Activated CD4-positive, alpha-beta T cell treated with anti-CD3 and anti-CD28 coated beads, Interleukin-2, amount 50 U/mL, for 24 hours (primary cell): ENCODE measurements around the gene GUCA2A.

Experiments used
- DNase-seq, 2 donors: peaks; one replicate each; pipeline ENCODE4 v3.0.0-alpha.2; 2020; ENCODE audit warnings: low read depth in 1 of 2, low spot score in 1 of 2

Gene GUCA2A

DNA sequence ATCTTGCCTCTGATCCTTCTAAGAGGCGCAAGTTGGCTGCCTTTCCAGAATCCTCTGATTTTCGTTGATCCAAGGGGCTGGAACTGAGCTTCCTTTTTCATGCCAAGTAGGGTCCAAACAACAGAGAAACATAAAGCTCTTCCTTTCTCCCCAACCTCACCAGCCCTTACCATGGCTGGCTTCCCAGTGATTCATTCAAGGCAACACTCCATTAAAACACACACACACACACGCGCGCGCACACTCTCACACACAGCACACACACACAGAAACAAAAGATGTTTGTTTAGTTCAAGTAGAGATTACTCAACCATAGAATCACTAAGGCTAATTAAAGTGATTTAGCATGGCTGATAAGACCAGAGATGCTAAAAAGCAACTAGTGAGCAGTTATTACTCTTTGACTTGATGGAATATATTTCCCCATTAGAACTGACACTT lies 13.0 kb upstream of the GUCA2A start:
- no peak for DNase-seq

DNA sequence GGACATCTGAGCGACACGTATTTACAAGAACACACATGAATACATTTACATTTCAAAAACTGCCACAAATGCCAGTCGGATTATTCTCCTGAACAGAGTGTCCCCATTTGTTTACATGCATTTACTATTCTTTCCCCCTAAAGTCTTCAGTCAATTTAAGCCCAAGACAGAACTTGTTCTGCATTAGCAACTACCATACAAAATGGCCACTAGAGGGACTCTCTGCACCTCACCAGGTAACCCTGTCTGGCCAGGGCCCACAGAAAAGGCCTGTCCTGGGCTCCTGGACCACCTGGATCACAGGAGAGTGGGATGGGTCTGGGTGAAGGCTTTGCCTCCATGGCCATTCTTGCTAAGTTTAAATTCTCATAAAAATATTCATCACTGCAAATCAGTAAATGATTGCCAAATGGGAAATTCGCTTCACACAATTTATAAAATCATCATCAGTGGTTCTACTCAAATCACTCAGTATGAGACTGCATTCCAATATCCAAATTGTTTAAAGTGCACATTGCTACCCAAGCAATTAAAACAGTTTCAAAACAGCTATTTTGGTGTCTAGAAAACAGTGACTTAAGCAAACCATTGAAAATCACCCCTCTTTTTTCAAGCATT lies 12.5 kb upstream of the GUCA2A start:
- DNase-seq, result peak in 1 of 2 donors; percentile 8

DNA sequence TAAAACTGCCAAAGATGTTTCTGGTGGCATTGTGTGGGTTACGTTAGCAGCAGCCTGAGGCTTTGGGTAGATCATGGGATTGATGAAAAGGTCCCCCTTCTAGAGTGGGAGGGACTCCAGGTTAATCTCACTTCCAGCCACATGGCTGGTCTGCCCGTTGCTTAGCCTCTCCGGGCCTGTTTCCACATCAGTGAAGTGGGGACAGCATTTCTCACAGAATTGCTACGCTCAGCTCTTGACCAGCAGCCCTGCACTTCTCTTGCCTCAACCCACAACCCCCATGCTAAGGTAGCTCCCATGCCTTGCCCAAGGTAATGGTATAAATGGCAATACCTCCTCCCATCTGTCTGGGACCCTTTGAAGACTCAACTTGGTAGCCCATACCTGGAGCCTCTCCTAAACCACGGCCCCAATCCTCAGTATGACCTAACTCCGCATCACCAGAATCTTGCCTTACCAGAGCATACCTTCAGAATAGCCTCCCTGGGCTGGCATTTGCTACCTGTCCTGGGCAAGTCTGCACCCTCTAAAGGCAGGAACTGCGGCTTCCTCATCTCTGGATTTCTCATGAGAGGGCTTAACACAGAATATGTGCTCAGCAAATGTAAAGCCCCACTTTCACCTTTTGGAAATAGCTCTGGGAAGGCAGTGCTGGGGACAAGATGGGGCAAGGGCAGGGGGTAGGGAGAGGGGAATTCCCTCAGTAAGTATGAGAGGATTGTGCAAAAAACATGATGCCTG lies 10.9 kb upstream of the GUCA2A start:
- DNase-seq, result no peak

DNA sequence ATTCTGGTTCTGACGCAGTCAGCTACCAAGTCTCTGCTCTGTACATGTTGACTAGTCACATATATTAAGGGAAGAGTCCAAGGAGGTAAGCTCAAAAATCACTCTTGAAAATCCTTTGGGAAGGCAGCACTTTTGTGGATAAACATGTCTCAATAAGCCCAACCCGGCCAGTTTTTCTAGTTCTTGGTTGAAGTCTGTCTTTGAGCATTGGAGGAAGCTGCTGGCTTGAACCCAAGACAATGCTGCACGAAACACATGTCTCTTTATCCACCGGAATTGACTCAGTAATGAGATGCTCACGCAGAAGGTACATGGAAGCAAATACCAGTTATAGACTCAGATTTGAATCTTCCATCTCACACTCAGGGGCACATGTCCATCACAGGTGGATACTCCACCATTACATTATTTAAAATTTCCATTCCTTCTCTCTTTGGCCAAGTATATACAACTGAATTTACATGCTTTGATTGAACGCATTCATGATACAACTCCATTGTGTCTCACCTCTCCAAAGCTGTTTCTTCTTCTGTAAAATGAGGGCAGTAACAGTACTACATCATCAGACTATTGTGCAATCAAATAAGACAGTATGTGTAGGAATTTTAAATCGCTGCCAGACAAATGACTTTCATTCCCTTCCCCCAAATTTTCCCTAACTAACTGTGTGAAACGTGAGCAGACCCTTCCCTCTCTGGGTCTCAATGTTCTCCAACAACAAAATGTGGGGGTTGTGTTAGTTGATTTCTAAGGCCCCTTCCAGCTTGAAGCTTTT lies 9.6 kb upstream of the GUCA2A start:
- DNase-seq, result no peak

DNA sequence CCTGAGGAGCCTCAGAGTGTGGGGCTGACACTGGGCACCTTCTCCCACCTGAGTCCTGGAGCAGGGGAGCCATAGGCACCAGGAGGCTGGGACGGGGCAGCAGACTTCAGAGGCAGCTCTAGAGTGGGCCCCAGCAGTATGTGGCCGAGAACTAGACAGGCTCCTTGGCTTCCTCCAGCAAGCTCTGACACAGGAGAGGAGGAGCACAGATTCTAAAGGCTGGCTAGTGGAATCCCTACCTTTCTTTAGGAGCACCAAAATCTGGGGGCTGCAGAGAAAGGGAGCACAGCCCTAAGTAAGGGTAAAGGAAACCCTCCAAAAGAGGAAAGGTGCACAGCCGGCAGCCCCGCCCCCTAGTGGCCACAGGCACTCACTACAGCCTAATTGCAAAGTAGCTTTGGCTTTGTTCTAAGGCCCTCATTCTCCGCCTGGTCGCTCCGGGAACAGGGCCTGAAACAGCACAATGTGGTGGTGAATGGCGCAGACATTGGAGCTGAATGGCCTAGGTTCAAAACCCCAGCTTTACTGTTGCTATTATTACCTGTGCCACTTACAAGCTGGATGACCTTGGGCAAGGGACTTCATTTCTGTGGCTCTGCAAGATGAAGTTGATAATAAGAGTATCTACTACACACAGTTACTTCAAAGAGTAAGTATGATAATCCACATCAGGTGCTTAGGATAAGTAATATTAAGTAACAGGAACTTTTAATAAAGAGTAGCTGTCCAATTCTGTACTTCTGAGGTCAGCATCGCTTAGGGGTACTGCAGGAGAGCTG lies 8.8 kb upstream of the GUCA2A start:
- DNase-seq, result peak; percentile 50 to 57

DNA sequence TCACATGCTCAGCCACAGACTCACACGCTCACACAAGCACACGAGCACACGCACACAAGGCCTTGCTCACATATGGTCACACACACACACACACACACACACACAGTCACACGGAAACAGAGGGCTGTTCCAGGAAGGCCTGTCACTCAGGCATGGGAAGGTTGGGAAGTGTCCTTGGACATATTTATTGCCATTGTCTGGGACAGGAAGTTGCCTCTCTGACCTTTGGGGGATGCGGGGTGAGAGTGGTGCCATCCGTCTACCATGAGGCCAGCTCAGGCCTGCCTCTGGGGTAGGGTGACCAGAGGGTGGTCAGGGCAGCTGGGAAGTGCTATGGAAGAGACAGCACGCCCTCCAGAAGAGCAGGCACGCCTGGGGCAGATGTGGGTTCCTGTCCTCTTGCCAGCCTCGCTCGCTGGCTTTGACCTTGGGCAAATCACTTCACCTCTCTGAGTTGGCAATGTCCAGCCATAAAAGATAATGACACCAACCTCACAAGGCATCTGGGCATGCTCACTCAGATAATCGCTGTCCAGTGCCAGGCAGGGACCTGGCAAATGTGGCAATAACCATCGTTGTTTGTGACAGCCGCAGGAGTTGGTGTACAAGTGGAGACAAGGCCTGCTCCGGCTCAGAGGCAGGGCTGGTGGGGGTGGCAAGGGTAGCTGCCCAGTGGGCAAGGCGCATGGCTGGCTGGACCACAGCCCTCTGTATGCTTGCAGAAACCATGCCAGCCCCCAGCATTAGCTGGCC lies 8.0 kb upstream of the GUCA2A start:
- no peak for DNase-seq

DNA sequence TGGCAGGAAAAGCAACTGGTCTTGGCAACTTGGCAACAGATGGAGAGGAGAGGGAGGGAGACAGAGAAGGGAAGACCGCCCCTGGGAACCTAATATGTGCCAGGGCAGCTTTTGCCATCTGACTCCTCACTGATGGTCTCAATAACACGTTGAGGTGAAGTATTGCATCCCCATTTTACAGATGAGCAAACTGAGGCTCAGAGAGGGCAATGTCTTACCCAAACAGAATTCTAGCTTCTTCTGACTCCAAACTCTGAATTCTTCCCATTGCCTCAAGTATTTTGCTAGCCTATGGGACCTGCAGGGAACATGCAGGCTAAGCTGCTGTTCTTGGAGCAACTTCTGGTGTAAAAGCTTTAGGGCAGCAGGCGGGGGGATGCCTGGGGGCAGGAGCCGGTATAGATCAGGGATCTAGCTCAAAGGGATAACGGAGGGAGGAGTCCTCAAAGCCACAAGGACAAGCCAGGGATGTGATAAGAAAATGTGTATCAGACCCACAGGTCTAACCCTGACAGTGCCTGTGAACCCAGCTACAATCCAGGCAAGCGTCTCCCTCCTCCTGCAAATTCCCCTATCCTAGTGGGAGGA lies 7.2 kb upstream of the GUCA2A start:
- no peak for DNase-seq

DNA sequence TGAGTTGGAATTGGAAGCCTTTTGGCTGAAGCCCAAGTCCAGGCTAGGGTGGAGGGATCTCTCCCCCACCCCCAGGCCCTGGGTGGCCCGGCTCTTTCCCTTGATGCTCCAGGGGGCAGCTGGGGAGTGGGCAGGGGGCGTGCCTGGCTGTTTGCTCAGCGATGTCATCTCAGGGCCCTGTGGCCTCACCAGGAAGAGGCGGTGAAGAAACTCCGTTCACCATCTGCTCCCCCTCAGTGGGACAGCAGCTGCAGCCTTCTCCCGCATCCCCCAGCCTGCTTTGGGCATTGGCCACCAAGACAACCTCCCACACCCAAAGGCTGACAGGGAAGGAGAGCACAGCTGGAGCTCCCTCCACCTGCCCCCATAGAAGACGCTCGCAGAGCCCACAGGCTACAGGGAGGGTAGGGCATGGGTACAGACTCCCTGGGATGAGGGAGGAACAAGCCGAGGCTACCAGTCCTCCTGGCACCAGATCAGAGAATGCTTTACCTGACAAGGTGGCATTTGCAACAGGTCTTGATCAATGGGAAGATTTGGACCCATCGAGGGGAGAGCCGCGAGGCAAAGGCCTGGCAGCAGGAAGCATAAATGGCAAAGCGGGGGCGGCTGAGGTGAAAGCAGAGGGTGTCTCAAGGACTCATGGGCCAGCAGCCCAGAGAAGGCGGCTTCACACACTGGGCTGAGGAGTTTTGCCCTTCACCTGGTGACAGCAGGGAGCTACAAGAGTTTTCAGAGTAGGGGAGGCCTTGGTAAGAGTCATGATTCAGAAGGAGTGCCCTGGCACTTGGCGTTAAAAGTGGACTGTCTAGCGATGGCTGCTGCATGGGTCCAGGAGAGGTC lies 6.5 kb upstream of the GUCA2A start:
- DNase-seq, result no peak

DNA sequence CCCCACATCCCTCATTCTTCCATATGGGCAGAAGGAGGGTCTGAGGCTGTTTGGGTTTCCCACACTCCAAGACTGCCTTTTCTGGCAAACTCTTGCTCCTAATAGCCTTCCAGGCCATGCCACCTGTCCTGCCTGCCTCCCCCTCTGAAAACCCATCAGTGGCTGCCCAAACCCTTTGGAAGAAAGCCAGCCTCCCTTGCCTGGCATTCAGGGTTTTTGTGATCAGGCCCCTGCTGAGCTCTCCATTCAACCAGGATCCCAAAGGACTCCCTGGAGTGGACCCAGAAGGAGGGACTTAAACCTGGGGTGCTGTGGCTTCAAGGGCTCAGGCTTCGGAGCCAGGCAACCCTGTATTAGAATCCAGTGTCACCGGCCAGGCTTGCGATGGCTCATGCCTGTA lies 4.2 kb upstream of the GUCA2A start:
- no peak for DNase-seq

DNA sequence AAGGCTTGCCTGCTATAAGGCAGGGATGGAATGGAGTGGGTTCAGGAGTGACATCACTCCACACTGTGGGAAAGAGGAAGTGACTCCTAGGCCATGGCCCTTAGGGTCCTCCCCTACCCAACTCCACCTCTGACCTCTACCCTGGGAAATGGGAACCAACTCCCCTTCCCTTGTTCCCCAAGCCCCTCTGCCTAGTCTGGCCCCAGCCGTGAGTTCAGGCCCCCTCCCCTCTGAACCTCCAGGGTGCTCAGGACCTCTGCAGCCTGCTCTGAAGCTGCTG lies 3.8 kb upstream of the GUCA2A start:
- no peak for DNase-seq

DNA sequence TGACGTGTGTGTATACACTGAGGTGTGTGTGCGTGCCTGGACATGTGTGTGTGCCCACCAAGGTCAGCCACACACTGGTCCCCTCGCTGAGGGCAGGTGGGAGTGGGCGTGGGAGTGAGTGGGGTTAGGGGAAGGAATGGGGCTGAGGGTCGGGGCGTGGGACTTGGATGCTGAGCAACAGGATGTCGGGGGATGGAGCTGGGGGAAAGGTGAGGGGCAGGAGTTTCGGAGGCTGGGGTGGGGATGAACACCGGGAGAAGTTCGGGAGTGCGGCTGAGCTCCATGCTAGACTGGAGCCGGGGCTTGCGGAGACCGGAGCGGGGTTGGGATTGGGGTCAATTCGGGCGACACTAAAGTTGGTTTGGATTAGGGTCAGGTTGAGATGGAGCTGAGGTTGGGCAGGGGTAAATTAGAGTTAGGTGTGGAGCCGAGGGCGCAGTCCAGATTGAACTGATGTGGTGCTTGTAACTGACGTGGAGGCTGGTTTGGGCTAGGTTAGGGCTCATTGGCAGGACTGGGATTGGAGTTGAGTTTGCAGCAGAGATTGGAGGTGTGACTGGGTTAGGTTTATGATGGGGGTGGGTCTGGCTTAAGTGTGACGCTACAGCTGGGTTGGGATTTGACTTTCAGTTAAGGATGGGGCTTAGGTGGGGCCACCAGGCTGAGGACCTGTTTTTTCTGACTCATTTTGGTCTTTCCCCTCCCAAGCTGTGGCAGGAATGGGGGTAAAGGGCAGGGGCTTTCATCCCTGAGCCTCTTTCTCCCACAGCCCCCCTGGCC lies 3.3 kb upstream of the GUCA2A start:
- no peak for DNase-seq

DNA sequence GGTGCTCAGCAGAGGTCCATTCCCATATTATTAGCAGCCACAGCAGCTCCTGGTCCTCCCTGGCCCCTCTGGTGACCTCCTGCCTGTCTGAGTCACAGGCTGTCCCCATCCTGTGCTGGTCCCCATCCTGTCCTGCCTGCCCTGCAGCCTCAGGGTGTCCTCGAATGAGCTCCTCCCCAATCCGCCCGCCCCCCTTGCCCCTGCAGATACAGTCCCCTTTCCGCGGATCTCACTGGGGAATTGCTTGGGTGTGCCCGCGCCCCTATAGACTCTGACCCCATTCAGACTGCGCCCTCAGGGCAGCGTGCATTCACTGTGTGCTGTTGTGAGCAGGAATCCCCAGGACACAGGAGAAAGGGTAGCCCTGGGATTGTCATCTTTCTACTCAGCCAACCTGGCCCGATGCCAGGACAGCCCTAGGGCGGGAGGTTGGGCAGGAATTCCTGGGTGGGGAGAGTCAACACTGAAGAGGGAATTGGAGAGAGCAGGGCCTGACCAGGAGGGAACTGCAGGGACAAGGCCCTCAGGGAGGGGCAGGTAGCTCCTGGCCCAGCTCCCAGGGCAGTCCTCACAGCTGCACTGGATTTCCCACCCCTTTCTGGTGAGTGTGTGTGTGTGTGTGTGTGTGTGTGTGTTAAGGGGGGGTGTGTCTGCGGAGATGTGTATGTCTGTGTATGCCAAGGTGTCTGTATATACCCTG lies 1.1 kb upstream of the GUCA2A start:
- DNase-seq, result no peak

DNA sequence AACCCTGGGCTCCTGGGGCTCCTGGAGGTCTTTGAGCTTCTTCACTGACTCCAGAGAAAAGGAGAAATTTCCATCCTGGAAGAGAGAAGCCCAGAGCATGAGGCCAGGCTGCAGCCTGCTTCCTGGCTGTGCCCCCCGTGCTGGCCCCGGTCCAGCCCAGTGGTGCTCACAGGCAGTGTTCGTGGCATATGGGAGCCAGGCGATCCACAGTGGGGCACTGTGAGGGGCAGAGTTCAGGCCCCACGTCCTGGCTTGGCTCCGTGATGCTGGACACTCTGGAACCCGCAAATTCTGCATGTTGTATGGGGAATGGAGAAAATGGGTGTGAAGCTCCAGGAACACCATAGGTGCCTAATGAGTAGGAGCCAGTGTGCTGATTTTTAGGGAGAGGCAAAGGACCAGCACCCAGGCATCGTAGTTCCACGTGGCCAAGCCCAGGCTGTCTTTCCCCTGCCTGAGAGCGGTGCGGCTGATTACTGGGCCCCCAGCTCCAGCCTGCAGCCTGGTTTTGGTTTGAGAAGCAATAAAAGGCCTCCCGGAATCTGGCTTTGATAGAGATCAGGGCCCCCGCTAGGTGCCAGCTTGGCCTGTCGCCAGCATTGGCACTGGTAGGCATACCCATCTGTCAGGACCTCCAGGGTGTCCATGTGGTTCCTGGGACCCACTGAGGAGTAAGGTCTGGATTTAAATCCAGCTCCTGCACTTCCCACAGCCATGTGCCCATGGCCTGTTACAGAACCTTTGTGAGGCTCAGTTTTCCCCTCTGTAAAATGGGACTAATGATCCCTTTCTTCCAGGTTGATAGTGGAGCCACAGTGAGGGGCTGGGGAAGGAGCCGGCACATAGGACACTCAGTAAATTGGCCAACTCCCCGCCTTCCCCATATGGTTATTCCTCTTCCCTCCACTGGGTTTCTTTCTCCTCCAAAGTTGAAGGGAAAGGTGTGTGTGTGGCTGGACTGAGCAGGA lies 725 bp downstream of the GUCA2A start:
- no peak for DNase-seq

DNA sequence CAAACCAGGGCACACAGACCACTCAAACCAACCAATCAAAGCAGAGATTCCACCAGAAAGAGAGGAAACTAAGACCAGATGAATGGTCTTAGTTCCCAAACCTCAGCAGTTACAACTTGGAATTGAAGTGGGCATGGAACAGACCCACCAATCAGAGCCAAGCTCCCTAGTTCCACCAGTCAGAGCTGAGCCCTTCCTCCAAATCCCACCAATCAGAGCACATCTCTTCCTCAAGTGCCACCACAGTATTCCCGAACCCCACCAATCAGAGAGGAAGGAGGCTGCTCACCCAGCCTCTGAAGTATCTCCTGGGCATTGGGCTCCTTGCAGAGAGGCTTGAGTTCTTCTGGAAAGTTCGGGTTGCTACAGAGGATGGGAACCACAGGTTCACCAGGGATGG lies 1.4 kb downstream of the GUCA2A start:
- DNase-seq, result no peak

DNA sequence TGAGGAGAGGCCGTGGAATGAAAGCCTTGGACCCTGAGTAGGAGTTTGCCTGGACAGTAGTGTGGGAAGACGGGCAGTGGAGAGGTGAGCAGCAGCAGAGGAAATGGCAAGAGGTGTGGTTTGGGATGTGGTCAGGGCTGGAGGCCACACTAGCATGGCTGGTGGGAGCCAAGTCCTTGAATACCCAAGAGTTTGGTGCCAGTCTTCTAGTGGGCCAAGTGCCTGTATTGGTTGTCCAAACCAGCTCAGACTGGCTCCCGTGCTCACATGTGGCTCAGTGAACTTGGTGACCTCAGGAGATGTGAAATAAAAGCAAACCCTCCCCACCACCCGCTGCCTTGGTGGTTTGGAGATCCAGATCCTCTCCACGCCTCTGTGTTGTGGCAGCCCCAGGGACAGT lies 2.4 kb downstream of the GUCA2A start:
- DNase-seq, result no peak

DNA sequence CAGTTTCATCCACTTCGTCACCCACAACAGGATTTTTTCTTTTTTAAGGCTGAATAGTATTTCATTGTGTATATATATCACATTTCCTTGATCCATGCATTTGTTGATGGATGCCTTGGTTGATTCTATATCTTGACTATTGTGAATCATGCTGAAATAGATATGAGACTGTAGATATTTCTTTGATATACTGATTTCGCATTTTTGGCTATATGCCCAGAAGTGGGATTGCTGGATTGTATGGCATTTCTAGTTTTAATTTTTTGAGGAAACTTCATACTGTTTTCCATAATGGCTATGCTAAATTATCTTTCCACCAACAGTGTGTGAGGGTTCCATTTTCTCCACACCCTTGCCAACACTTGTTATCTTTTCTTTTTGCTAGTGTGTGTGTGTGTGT lies 6.4 kb downstream of the GUCA2A start:
- no peak for DNase-seq

DNA sequence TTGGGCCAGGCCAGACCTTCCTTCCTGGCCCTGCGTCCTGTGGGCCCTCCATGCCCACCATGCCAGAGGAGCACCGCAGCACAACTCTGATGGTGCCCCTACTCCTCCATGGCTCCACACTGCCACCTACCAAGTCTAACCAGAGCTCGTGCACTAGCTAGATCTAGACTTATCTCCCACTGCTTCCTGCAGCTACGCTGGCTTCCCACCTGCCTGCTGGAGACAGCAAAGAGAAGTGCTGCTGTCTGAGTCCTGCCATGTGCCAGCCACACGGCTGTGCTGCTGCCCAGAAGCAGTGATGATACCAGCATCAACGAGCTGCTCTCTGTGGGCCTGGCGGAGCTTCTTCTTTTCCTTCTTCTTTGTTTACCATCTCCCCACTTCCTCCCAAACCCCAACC lies 6.9 kb downstream of the GUCA2A start:
- DNase-seq, result no peak
